ENCODE results near the gene ERG. TPM values are rescaled to one million over a fixed set of nuclear protein-coding genes. Genes with fewer than 3 reads are reported as not detected.

Gene ERG
- total and polyA plus RNA-seq, 2 of the 8 experiments (the other 6 are each of a cell fraction or from before 2014, with no cell fraction given): 1.0 to 3.0 TPM

DNA sequence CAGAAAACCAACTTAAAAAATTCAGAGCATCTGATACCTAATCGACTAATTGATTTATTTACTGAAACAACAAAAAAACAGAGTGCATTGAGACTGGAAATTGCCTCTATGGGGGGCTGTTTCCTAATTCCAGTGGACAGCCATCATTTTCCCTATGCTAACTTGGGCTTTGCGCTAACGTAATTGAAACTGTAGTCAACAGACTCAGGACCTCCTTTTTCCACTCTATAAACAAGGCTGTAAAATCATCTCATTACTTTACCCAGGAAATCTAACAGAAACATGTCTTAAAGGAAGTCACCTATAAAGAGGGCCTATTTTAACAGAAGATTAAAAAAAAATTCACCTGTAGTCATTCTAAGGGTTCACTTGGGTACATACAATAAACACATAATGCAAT lies 2.1 kb downstream of the ERG start:
- DNase-seq (ENCODE audit: low read depth in 1 of 2, low spot score in 2 of 2) (no peak), FAIRE-seq (no peak)
- H2BK5ac ChIP-seq (ENCODE audit: low read depth, low read length): no peak overlapping the region
- H2BK15ac ChIP-seq (ENCODE audit: low read length): no peak overlapping the region
- H3K4me2 ChIP-seq (ENCODE audit: insufficient read depth in 1 of 2, low read depth in 2 of 2, low read length in 2 of 2): no peak overlapping the region
- no peak overlapping the region for H4K91ac ChIP-seq (replicated peaks; ENCODE audit: insufficient read length, low read length)
- H3K4me3 ChIP-seq (ENCODE audit: extremely low read depth in 1 of 4, insufficient read depth in 2 of 4, low read depth in 3 of 4, low read length in 4 of 4): no peak overlapping the region
- no peak overlapping the region for H3K56ac ChIP-seq (replicated peaks; ENCODE audit: insufficient read length, low read depth, low read length)
- no peak overlapping the region for H2BK120ac ChIP-seq (replicated peaks; ENCODE audit: low read depth, low read length)
- no peak overlapping the region for H3K23ac ChIP-seq (ENCODE audit: insufficient read length)
- 85% methylated on average over 3 of the region's 3 CpGs; no CpG with 5 or more reads in 1 of the 2 experiments for WGBS, 2 experiments (ENCODE audit: extremely low coverage in 1 of 2, insufficient coverage in 1 of 2, insufficient read length in 1 of 2, insufficient replicate concordance in 2 of 2, low coverage in 1 of 2, low lambda C conversion rate in 2 of 2, missing lambda C conversion rate in 1 of 2)
- H3K4ac ChIP-seq (replicated peaks; ENCODE audit: insufficient read length, low read depth, low read length): no peak overlapping the region
- H3K27ac ChIP-seq (ENCODE audit: low read depth, low read length): no peak overlapping the region
- H4K20me1 ChIP-seq (replicated peaks in 1 of 2; ENCODE audit: control insufficient read depth in 1 of 2, insufficient read depth in 2 of 2, low read length in 2 of 2): no peaks in the 10 kb centered on the region
- no peaks in the 10 kb centered on the region for H3K36me3 ChIP-seq (ENCODE audit: control insufficient read depth in 2 of 4, insufficient read depth in 4 of 4, low read length in 3 of 4)
- no peak for TF ChIP-seq HDAC2 (IDR thresholded peaks at IDR 0.05; ENCODE audit: borderline replicate concordance in 1 of 2, low read depth in 2 of 2, low read length in 2 of 2)
- no peak for TF ChIP-seq SIRT6 (IDR thresholded peaks at IDR 0.05; ENCODE audit: low read length)
- no peak for TF ChIP-seq SP4 (IDR thresholded peaks at IDR 0.05; ENCODE audit: low read length)
- no peak for TF ChIP-seq RNF2 (IDR thresholded peaks at IDR 0.05; ENCODE audit: borderline replicate concordance, low read depth, low read length, missing control alignments, poor library complexity, severe bottlenecking)
- no peak overlapping the region for H3K14ac ChIP-seq (ENCODE audit: insufficient read length)
- H2BK12ac ChIP-seq (ENCODE audit: low read depth, low read length): no peak overlapping the region
- POLR2A ChIA-PET (ENCODE audit: partially characterized antibody): no interaction called here
- no peak overlapping the region for H4K8ac ChIP-seq (ENCODE audit: extremely low read depth, insufficient read depth, low read length)
- no peaks in the 10 kb centered on the region; the same call in 1 of the 2 replicates for H3K23me2 ChIP-seq (ENCODE audit: low read depth, low read length)
- no peaks in the 10 kb centered on the region for H3K9me3 ChIP-seq (ENCODE audit: insufficient read depth in 2 of 2, low read depth in 1 of 2, low read length in 1 of 2)
- no peak overlapping the region for H3K9ac ChIP-seq (replicated peaks in 1 of 4; ENCODE audit: extremely low read depth in 1 of 4, low read depth in 3 of 4, low read length in 3 of 4)
- H2BK20ac ChIP-seq (ENCODE audit: low read length): no peak overlapping the region
- H3K79me2 ChIP-seq (ENCODE audit: control insufficient read depth in 1 of 2, insufficient read depth in 2 of 2, low read length in 2 of 2): no peaks in the 10 kb centered on the region
- no peak overlapping the region for H3K18ac ChIP-seq (ENCODE audit: extremely low read depth, low read length)
- no peak overlapping the region for H4K5ac ChIP-seq (ENCODE audit: insufficient read length, low read depth, low read length)
- no peak overlapping the region for H2AK5ac ChIP-seq (ENCODE audit: low read depth, low read length)
- CTCF ChIA-PET (ENCODE audit: partially characterized antibody): interaction anchor here (0.8 to 1.0 kb wide), 2 partner anchors 38 to 201 kb away, joined by 4 read pairs; no protein-coding TSS in a partner anchor
- no peak overlapping the region for H2AFZ ChIP-seq (ENCODE audit: low read length)
- H3K4me1 ChIP-seq (replicated peaks in 1 of 4; ENCODE audit: control insufficient read depth in 3 of 4, insufficient read depth in 4 of 4, low read length in 3 of 4): peaks cover 2 to 7% (median 5%) of the 10 kb centered on the region in 4 experiments; a peak in 5 of 7 replicates
- H3K79me1 ChIP-seq (ENCODE audit: low read depth, low read length): no peaks in the 10 kb centered on the region
- no peaks in the 10 kb centered on the region; a peak in 1 of 7 replicates for H3K27me3 ChIP-seq (replicated peaks in 1 of 4; ENCODE audit: control insufficient read depth in 3 of 4, extremely low read depth in 1 of 4, insufficient read depth in 3 of 4, low read length in 3 of 4)

All from H1 (cell line).